Measurements from ENCODE around the gene DYNLT1.
"Not testable (repeated sequence)": the region's sequence is repeated elsewhere in the genome, so short reads cannot be mapped to it uniquely, and the experiment has no call there.

DYNLT1 gene

GRCh38 chr6:158674342-158675131 is 30.0 kb upstream of the DYNLT1 start:
- H3K27ac ChIP-seq (ENCODE audit: low read depth, low read length): no peak overlapping the region
- H3K9me3 ChIP-seq (ENCODE audit: insufficient read depth, low read depth, low read length): no peaks in the 10 kb centered on the region
- H3K4me1 ChIP-seq (ENCODE audit: insufficient read depth, low read length): no peaks in the 10 kb centered on the region
- no peak overlapping the region for H3K9ac ChIP-seq (ENCODE audit: low read depth, low read length)
- no peaks in the 10 kb centered on the region for H3K27me3 ChIP-seq (ENCODE audit: insufficient read depth, low read length)
- H3K4me3 ChIP-seq (ENCODE audit: low read length): no peak overlapping the region
- WGBS: 91% methylated on average over 14 of the region's 14 CpGs
- no peaks in the 10 kb centered on the region for H3K36me3 ChIP-seq (ENCODE audit: insufficient read depth, low read length)

GRCh38 chr6:158672726-158673125 is 28.2 kb upstream of the DYNLT1 start:
- H3K27ac ChIP-seq (ENCODE audit: low read depth, low read length): no peak overlapping the region
- no peaks in the 10 kb centered on the region for H3K4me1 ChIP-seq (ENCODE audit: insufficient read depth, low read length)
- WGBS: 93% methylated on average over 5 of the region's 6 CpGs
- H3K36me3 ChIP-seq (ENCODE audit: insufficient read depth, low read length): no peaks in the 10 kb centered on the region
- no peaks in the 10 kb centered on the region for H3K9me3 ChIP-seq (ENCODE audit: insufficient read depth, low read depth, low read length)
- H3K9ac ChIP-seq (ENCODE audit: low read depth, low read length): no peak overlapping the region
- H3K27me3 ChIP-seq (ENCODE audit: insufficient read depth, low read length): no peaks in the 10 kb centered on the region
- H3K4me3 ChIP-seq (ENCODE audit: low read length): no peak overlapping the region

- H3K27ac ChIP-seq (ENCODE audit: low read depth, low read length); H3K27me3 ChIP-seq (ENCODE audit: insufficient read depth, low read length); H3K4me1 ChIP-seq (ENCODE audit: insufficient read depth, low read length); H3K9me3 ChIP-seq (ENCODE audit: insufficient read depth, low read depth, low read length); H3K9ac ChIP-seq (ENCODE audit: low read depth, low read length); H3K36me3 ChIP-seq (ENCODE audit: insufficient read depth, low read length); H3K4me3 ChIP-seq (ENCODE audit: low read length): not testable (repeated sequence)
- WGBS: 89% methylated on average over 8 of the region's 8 CpGs
Measured at GRCh38 chr6:158672119-158672518, 27.6 kb upstream of the DYNLT1 start.

- Histone ChIP-seq H3K4me3 (ENCODE audit: low read length) (no peak overlapping the region), H3K36me3 (ENCODE audit: insufficient read depth, low read length) (no peaks in the 10 kb centered on the region), H3K9ac (ENCODE audit: low read depth, low read length) (no peak overlapping the region), H3K27me3 (ENCODE audit: insufficient read depth, low read length) (no peaks in the 10 kb centered on the region), H3K9me3 (ENCODE audit: insufficient read depth, low read depth, low read length) (no peaks in the 10 kb centered on the region), H3K27ac (ENCODE audit: low read depth, low read length) (no peak overlapping the region), H3K4me1 (ENCODE audit: insufficient read depth, low read length) (no peaks in the 10 kb centered on the region)
- WGBS: 86% methylated on average over 7 of the region's 7 CpGs
Measured at GRCh38 chr6:158669145-158670035, 24.8 kb upstream of the DYNLT1 start.

GRCh38 chr6:158668707-158669103 is 24.2 kb upstream of the DYNLT1 start:
- H3K4me3 ChIP-seq (ENCODE audit: low read length): no peak overlapping the region
- H3K36me3 ChIP-seq (ENCODE audit: insufficient read depth, low read length): no peaks in the 10 kb centered on the region
- no peaks in the 10 kb centered on the region for H3K27me3 ChIP-seq (ENCODE audit: insufficient read depth, low read length)
- 88% methylated on average over 7 of the region's 7 CpGs for WGBS
- H3K9me3 ChIP-seq (ENCODE audit: insufficient read depth, low read depth, low read length): no peaks in the 10 kb centered on the region
- no peak overlapping the region for H3K27ac ChIP-seq (ENCODE audit: low read depth, low read length)
- H3K9ac ChIP-seq (ENCODE audit: low read depth, low read length): no peak overlapping the region
- peaks cover 3% of the 10 kb centered on the region; the same call in 1 of the 2 replicates for H3K4me1 ChIP-seq (ENCODE audit: insufficient read depth, low read length)

- H3K9me3 ChIP-seq (ENCODE audit: insufficient read depth, low read depth, low read length): no peaks in the 10 kb centered on the region
- peaks cover 6% of the 10 kb centered on the region; the same call in 1 of the 2 replicates for H3K27me3 ChIP-seq (ENCODE audit: insufficient read depth, low read length)
- WGBS: 91% methylated on average over 8 of the region's 8 CpGs
- peaks cover 13% of the 10 kb centered on the region for H3K4me1 ChIP-seq (ENCODE audit: insufficient read depth, low read length)
- H3K4me3 ChIP-seq (ENCODE audit: low read length): no peak overlapping the region
- no peak overlapping the region for H3K27ac ChIP-seq (ENCODE audit: low read depth, low read length)
- H3K36me3 ChIP-seq (ENCODE audit: insufficient read depth, low read length): no peaks in the 10 kb centered on the region
- no peak overlapping the region for H3K9ac ChIP-seq (ENCODE audit: low read depth, low read length)
Measured at GRCh38 chr6:158667360-158667981, 22.9 kb upstream of the DYNLT1 start.

- WGBS: 93% methylated on average over 13 of the region's 14 CpGs
- H3K4me1 ChIP-seq (ENCODE audit: insufficient read depth, low read length): peaks cover 13% of the 10 kb centered on the region
- H3K4me3 ChIP-seq (ENCODE audit: low read length): no peak overlapping the region
- no peak overlapping the region for H3K27ac ChIP-seq (ENCODE audit: low read depth, low read length)
- no peaks in the 10 kb centered on the region for H3K9me3 ChIP-seq (ENCODE audit: insufficient read depth, low read depth, low read length)
- no peaks in the 10 kb centered on the region for H3K36me3 ChIP-seq (ENCODE audit: insufficient read depth, low read length)
- H3K9ac ChIP-seq (ENCODE audit: low read depth, low read length): no peak overlapping the region
- H3K27me3 ChIP-seq (ENCODE audit: insufficient read depth, low read length): peaks cover 6% of the 10 kb centered on the region; the same call in 1 of the 2 replicates
Measured at GRCh38 chr6:158666628-158667359, 22.3 kb upstream of the DYNLT1 start.

- no peaks in the 10 kb centered on the region for H3K36me3 ChIP-seq (ENCODE audit: insufficient read depth, low read length)
- H3K27me3 ChIP-seq (ENCODE audit: insufficient read depth, low read length): peaks cover 6% of the 10 kb centered on the region; the same call in 1 of the 2 replicates
- 96% methylated on average over 18 of the region's 18 CpGs for WGBS
- no peaks in the 10 kb centered on the region for H3K9me3 ChIP-seq (ENCODE audit: insufficient read depth, low read depth, low read length)
- peaks cover 13% of the 10 kb centered on the region for H3K4me1 ChIP-seq (ENCODE audit: insufficient read depth, low read length)
- no peak overlapping the region for H3K9ac ChIP-seq (ENCODE audit: low read depth, low read length)
- no peak overlapping the region for H3K4me3 ChIP-seq (ENCODE audit: low read length)
- no peak overlapping the region for H3K27ac ChIP-seq (ENCODE audit: low read depth, low read length)
Measured at GRCh38 chr6:158665332-158665731, 20.8 kb upstream of the DYNLT1 start.

- peaks cover 6% of the 10 kb centered on the region; the same call in 1 of the 2 replicates for H3K27me3 ChIP-seq (ENCODE audit: insufficient read depth, low read length)
- H3K9ac ChIP-seq (ENCODE audit: low read depth, low read length): no peak overlapping the region
- no peak overlapping the region for H3K4me3 ChIP-seq (ENCODE audit: low read length)
- H3K4me1 ChIP-seq (ENCODE audit: insufficient read depth, low read length): peaks cover 13% of the 10 kb centered on the region
- H3K27ac ChIP-seq (ENCODE audit: low read depth, low read length): no peak overlapping the region
- H3K9me3 ChIP-seq (ENCODE audit: insufficient read depth, low read depth, low read length): no peaks in the 10 kb centered on the region
- 64% methylated on average over 11 of the region's 11 CpGs for WGBS
- H3K36me3 ChIP-seq (ENCODE audit: insufficient read depth, low read length): no peaks in the 10 kb centered on the region
Measured at GRCh38 chr6:158663625-158664165, 19.2 kb upstream of the DYNLT1 start.

GRCh38 chr6:158662954-158663624 is 18.5 kb upstream of the DYNLT1 start:
- H3K36me3 ChIP-seq (ENCODE audit: insufficient read depth, low read length): no peaks in the 10 kb centered on the region
- no peak overlapping the region for H3K27ac ChIP-seq (ENCODE audit: low read depth, low read length)
- H3K4me1 ChIP-seq (ENCODE audit: insufficient read depth, low read length): peaks cover 13% of the 10 kb centered on the region
- no peak overlapping the region for H3K4me3 ChIP-seq (ENCODE audit: low read length)
- H3K27me3 ChIP-seq (ENCODE audit: insufficient read depth, low read length): peaks cover 6% of the 10 kb centered on the region; the same call in 1 of the 2 replicates
- WGBS: 50% methylated on average over 24 of the region's 27 CpGs
- no peaks in the 10 kb centered on the region for H3K9me3 ChIP-seq (ENCODE audit: insufficient read depth, low read depth, low read length)
- H3K9ac ChIP-seq (ENCODE audit: low read depth, low read length): no peak overlapping the region
